Ishikawa (cell line): ENCODE data around the gene SLC25A26.

Experiments
- CEBPB ChIP-seq: IDR thresholded peaks from 2 replicates; pipeline ENCODE4 v1.6.1; 2012
- EGR1 ChIP-seq: IDR thresholded peaks from 2 replicates; pipeline ENCODE4 v1.6.1; 2012
- EP300 ChIP-seq: IDR thresholded peaks from 2 replicates; pipeline ENCODE4 v1.6.1; 2012; ENCODE audit warnings: borderline replicate concordance
- TAF1 ChIP-seq: IDR thresholded peaks from 2 replicates; pipeline ENCODE4 v1.6.1; 2012; ENCODE audit warnings: low read depth, mild to moderate bottlenecking
- TCF12 ChIP-seq: IDR thresholded peaks from 2 replicates; pipeline ENCODE4 v1.6.1; 2012; ENCODE audit warnings: low read depth
- TF ChIP-seq, protein P1 (sequence below): IDR thresholded peaks from 2 replicates; pipeline ENCODE4 v1.6.1; 2012
- TF ChIP-seq, protein P2 (sequence below): IDR thresholded peaks from 2 replicates; pipeline ENCODE4 v1.6.1; 2012
- TF ChIP-seq, protein P3 (sequence below): IDR thresholded peaks from 2 replicates; pipeline ENCODE4 v1.6.1; 2012; ENCODE audit warnings: low read depth, mild to moderate bottlenecking

- TF ChIP-seq TAF1: no peak
- TF ChIP-seq, protein P1, sequence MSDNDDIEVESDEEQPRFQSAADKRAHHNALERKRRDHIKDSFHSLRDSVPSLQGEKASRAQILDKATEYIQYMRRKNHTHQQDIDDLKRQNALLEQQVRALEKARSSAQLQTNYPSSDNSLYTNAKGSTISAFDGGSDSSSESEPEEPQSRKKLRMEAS: no peak
- TF ChIP-seq, protein P2, sequence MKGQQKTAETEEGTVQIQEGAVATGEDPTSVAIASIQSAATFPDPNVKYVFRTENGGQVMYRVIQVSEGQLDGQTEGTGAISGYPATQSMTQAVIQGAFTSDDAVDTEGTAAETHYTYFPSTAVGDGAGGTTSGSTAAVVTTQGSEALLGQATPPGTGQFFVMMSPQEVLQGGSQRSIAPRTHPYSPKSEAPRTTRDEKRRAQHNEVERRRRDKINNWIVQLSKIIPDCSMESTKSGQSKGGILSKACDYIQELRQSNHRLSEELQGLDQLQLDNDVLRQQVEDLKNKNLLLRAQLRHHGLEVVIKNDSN: no peak
- TF ChIP-seq CEBPB: no peak
- TF ChIP-seq EP300: no peak
- TF ChIP-seq EGR1: no peak
- TF ChIP-seq, protein P3, sequence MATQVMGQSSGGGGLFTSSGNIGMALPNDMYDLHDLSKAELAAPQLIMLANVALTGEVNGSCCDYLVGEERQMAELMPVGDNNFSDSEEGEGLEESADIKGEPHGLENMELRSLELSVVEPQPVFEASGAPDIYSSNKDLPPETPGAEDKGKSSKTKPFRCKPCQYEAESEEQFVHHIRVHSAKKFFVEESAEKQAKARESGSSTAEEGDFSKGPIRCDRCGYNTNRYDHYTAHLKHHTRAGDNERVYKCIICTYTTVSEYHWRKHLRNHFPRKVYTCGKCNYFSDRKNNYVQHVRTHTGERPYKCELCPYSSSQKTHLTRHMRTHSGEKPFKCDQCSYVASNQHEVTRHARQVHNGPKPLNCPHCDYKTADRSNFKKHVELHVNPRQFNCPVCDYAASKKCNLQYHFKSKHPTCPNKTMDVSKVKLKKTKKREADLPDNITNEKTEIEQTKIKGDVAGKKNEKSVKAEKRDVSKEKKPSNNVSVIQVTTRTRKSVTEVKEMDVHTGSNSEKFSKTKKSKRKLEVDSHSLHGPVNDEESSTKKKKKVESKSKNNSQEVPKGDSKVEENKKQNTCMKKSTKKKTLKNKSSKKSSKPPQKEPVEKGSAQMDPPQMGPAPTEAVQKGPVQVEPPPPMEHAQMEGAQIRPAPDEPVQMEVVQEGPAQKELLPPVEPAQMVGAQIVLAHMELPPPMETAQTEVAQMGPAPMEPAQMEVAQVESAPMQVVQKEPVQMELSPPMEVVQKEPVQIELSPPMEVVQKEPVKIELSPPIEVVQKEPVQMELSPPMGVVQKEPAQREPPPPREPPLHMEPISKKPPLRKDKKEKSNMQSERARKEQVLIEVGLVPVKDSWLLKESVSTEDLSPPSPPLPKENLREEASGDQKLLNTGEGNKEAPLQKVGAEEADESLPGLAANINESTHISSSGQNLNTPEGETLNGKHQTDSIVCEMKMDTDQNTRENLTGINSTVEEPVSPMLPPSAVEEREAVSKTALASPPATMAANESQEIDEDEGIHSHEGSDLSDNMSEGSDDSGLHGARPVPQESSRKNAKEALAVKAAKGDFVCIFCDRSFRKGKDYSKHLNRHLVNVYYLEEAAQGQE: no peak
- no peak for TF ChIP-seq TCF12
These were observed 123.6 kb downstream of the SLC25A26 start for GRCh38 chr3:66344391-66344811.
